Measurements from ENCODE around the gene PACS1.
"Not testable (repeated sequence)": the region's sequence is repeated elsewhere in the genome, so short reads cannot be mapped to it uniquely, and the experiment has no call there.

Gene PACS1

DNA sequence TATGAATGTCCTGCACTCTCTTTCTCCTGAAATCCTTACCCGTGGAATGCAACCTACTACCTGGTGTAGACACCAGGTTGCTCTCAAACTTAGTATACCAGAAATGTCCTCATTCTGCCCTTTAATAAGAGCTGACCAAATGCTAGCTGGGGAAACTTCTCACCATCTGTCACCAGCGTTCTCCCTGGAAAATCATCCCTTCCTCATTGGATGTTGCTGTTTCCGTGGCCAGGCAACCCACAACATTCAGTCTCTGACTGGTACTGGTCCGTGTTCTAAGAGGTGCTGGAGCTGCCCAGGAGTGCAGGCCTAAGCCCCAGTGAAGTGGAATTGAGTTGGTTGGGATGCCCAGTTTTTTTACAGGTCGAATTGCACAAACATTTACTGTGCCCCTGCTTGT lies 157.6 kb downstream of the PACS1 start:
- peak in 1 of 14 donors; percentile 81 for DNase-seq

DNA sequence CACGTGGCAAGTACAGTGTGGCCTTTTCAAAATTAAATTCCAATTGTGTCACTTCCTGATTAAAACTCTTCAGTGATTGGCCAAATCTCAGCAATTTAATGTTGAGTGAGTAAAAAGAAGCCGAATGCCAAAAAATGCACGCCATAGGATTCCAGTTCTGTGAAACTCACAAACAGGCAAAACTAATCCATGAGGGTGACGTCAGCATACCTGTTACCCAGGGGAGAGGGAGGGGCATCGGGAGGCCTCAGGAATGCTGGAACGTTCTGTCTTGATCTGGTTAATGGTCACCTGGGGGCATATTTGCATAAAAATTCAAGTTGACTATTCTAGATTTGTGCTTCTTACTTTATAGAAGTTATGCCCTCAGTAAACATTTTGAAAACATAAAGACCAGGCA lies 158.4 kb downstream of the PACS1 start:
- DNase-seq = no peak

GRCh38 chr11:66230156-66230555 lies 160.1 kb downstream of the PACS1 start:
- DNase-seq = peak in 1 of 14 donors; percentile 81

- DNase-seq = no peak
Measured at GRCh38 chr11:66230978-66231377, 160.9 kb downstream of the PACS1 start.

DNA sequence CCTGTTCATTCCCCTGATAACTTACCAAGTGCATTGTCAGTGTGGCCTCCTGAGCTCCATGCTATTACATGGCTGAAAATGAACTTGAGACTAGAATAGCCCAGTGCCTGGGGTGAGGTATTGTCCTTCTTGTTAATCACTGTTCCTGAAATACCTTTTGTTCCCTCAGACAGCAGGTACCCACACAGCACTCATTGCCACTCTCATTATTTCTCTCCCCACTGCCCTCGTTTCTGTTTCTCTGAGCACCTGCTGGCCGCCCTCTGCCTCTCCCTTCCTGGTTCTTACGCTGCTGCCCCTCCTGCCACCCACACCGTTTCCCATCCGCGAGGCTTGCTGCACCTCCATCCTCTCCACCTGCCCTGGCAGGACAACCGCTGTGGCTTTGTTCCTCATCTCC lies 161.5 kb downstream of the PACS1 start:
- DNase-seq = peak in 1 of 14 donors; percentile 85

DNA sequence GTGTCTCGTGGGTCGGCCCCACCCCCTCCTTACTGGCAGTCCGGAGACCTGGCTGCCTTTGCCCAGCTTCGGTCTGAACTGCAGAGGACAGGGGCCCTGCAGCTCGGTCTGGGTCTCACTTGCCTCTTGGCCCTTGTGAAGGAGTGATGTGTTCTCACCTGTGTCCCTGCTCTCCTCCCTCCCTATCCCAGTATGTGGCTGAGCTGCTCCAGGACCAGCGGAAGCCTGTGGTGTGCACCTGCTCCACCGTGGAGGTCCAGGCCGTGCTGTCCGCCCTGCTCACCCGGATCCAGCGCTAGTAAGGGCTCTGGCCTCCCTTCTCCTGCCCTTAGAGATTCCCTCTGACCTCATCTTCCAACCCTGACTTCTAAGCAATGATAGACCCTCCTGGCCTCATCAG lies 162.7 kb downstream of the PACS1 start:
- peak in 1 of 14 donors; percentile 58 for DNase-seq

- DNase-seq = no peak
Measured at GRCh38 chr11:66233301-66233700, 163.2 kb downstream of the PACS1 start.

DNA sequence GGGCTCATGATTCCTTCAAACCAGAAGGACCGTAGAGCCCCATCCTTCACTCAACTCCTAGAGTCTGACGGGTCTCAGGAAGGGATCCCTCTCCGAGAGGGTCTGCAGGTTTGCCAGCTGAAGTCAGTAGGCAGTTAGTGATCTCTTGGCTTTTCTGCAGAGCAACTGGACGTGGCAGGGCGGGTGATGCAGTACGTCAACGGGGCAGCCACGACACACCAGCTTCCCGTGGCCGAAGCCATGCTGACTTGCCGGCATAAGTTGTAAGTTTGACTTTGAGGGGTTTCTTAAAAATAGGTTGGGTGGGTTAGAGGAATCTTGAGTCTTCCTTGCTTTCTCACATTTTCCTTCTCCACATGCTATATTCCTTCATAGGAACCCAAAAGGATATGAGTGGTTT lies 165.1 kb downstream of the PACS1 start:
- DNase-seq = no peak

- no peak for DNase-seq
Measured at GRCh38 chr11:66237867-66238266, 167.8 kb downstream of the PACS1 start.

DNA sequence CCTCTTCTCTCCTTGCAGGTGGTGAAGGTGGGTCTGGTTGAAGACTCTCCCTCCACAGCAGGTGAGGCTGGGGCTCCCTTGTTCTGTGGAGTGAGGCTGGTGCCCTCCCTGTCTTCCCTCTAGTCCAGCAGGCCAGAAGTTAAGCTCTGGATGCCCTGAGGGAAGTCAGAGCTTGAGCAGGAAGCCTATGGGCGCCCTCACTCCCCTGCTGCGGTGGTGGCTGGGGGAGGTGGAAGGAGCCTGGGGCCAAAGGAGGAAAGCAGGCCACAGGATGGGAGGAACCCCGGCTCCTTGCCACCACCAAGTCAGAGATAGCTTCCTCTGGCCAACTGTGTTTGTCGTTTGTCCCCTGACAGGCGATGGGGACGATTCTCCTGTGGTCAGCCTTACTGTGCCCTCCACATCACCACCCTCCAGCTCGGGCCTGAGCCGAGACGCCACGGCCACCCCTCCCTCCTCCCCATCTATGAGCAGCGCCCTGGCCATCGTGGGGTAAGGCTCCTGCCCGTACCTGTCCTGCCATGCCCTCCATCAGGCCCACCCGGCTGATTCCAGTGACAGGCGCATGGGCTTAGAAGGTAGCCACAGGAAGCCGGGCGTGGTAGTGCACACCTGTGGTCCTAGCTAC lies 168.8 kb downstream of the PACS1 start:
- no peak for DNase-seq

DNA sequence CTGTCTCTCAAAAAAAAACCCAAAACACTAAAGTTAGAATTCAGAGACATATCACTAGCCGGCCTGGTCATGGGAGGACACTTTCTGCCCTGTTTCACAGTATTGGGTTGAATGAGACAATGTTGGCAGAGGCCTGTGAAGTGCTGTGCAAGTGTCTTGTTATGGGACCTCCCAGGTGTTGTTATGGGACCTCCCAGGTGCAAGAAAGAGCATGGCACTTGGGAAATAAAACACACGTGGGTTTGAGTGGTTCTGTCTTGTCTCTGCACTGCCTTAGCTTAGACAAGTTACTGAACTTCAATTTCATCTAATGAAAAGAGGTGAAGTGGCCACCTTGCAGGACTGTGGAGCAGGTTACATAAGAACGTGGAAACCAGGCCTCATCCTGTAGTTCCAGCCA lies 169.4 kb downstream of the PACS1 start:
- DNase-seq = no peak

GRCh38 chr11:66239998-66240780 lies 170.1 kb downstream of the PACS1 start:
- DNase-seq = no peak

DNA sequence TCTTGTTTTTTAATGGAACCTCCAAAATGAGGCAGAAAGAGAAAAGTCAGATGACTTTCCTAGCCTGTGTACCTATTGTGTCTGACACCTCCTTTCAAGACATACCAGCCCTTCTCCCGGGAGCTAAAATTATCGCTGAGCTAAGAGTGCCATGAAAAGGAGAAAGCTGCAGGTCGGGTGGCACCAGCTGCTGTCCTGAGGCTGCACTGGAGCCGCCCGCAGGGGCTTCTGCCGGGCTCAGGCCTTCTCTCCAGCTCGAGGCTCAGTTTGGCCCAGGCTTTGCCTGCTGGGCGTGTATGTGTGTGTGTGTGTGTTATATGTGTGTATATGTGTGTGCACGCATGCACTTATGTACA lies 170.7 kb downstream of the PACS1 start:
- DNase-seq = peak in 1 of 14 donors; percentile 23

- peak in 2 of 14 donors; percentile 18 to 88 for DNase-seq
Measured at GRCh38 chr11:66242095-66242765, 172.2 kb downstream of the PACS1 start.

GRCh38 chr11:66243782-66244535 lies 173.9 kb downstream of the PACS1 start:
- DNase-seq = no peak

DNA sequence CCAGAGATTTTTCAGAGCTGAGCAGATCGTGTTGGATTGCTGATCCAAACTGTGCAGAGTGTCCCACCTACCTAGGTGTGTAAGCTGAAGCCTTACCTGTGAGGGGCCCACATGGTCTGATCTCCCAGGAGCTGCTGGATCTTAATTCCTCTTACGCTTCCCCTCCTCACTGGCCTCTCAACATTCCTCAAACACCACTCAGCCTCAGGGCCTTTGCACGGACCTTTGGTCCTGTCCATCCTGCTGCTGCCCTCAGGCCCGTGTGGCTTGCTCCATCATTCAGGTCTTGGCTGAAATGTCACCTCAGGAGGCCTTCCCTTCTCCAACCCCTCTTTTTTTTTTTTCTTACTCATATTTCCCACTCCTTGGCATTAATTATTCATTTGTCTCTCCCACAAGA lies 177.2 kb downstream of the PACS1 start:
- no peak for DNase-seq

DNA sequence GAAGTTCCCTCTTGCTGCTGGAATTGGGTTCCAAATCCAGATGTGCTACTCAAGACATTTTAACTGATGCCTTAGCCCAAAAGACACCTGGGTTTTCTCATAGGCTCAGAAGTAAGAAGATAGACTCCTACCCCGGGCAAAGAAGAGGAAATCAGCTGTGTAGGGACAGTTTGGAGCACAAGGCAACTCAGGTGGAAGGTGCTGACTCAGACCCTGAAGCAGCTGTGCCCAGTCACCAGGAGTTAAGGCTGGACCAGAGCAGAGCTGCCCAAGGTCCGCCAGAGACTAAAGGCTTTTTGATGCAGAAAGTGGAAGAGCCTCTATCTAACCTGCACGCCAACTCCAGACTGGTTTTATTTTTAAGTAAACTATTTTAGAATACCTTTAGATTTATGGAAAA lies 177.7 kb downstream of the PACS1 start:
- DNase-seq = no peak

GRCh38 chr11:66248903-66249302 lies 178.8 kb downstream of the PACS1 start:
- no peak for DNase-seq

- DNase-seq = peak in 1 of 14 donors; percentile 41
Measured at GRCh38 chr11:66251809-66252208, 181.7 kb downstream of the PACS1 start.

- not testable (repeated sequence) for DNase-seq
Measured at GRCh38 chr11:66253081-66253480, 183.0 kb downstream of the PACS1 start.

- DNase-seq = no peak
Measured at GRCh38 chr11:66258473-66258893, 188.4 kb downstream of the PACS1 start.

GRCh38 chr11:66259225-66259624 lies 189.2 kb downstream of the PACS1 start:
- DNase-seq = no peak

DNA sequence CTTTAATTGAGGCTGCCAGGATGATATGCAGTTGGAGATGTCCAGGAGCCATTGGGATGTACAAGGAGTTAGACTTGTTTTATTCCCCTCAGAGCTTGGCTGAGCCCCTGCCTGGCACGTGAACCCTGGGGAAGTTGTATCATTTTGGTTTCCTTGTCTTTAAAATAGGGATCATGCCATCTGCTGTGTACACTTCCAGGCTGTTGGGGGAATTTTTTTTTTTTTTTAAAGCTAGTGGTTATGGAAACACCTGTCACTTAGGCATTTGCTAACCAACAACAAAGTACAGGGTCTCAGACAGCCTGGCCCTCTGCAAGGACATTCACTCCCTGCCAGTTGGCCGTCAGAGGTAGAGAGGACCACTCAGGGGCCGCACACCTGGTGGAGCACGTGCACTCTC lies 189.9 kb downstream of the PACS1 start:
- DNase-seq = no peak
